GM12878 (cell line): ENCODE data around the gene SMIM22. TPM values are rescaled to one million over a fixed set of nuclear protein-coding genes. Genes with fewer than 3 reads are reported as not detected.
A peak's percentile ranks its signal among the peaks of the same experiment; 100 is the strongest.

Experiments used
- CTCF ChIP-seq, 3 experiments: IDR thresholded peaks in 2 of 3; conservative IDR thresholded peaks in 1 of 3; 2 replicates each; pipeline ENCODE4 v1.5.1; 2011; ENCODE audit warnings: low read depth in 3 of 3, low read length in 3 of 3, mild to moderate bottlenecking in 3 of 3, control low read depth in 2 of 3, moderate library complexity in 2 of 3, inconsistent platforms in 1 of 3, mixed read lengths in 1 of 3; ENCODE audit not compliant: control insufficient read depth in 2 of 3, insufficient read depth in 1 of 3; ENCODE audit errors: extremely low read depth in 1 of 3
- ELK1 ChIP-seq: IDR thresholded peaks from 2 replicates; pipeline ENCODE4 v1.6.1; 2012; ENCODE audit warnings: low read depth, low read length, improper control_type of control experiment
- FOXK2 ChIP-seq: fragments of 450-650 bp; IDR thresholded peaks from 2 replicates; pipeline ENCODE4 v1.6.1; 2017; ENCODE audit warnings: mild to moderate bottlenecking, moderate library complexity
- IRF4 ChIP-seq: IDR thresholded peaks from 2 replicates; pipeline ENCODE4 v1.6.1; 2011; ENCODE audit warnings: low read depth, low read length
- JUND ChIP-seq: IDR thresholded peaks from 2 replicates; pipeline ENCODE4 v1.6.1; 2012; ENCODE audit warnings: low read depth, mild to moderate bottlenecking, low read length, improper control_type of control experiment, moderate library complexity
- KAT2A ChIP-seq: conservative IDR thresholded peaks from 2 replicates; pipeline ENCODE4 v1.6.1; 2011; ENCODE audit warnings: low read depth, low read length; ENCODE audit not compliant: control insufficient read depth
- MAX ChIP-seq: IDR thresholded peaks from 2 replicates; pipeline ENCODE4 v1.6.1; 2012; ENCODE audit warnings: low read depth, low read length, improper control_type of control experiment
- SMAD1 ChIP-seq: fragments of 450-650 bp; IDR thresholded peaks from 2 replicates; pipeline ENCODE4 v1.6.1; 2018; ENCODE audit warnings: mild to moderate bottlenecking, low read depth; ENCODE audit not compliant: partially characterized antibody
- YBX1 ChIP-seq: fragments of 450-650 bp; IDR thresholded peaks from 2 replicates; pipeline ENCODE4 v1.6.1; 2016; ENCODE audit warnings: antibody characterized with exemption
- ZBTB33 ChIP-seq: fragments of 450-650 bp; IDR thresholded peaks from 2 replicates; pipeline ENCODE4 v1.6.1; 2017; ENCODE audit warnings: mild to moderate bottlenecking
- ZNF274 ChIP-seq: IDR thresholded peaks from one replicate; pipeline ENCODE4 v1.8.0; 2011; ENCODE audit not compliant: insufficient read length, insufficient read depth
- polyA plus RNA-seq, 11 experiments: library from polyadenylated mRNA; depleted of rRNA in 4 of 11; unstranded in 6 of 11; stranded (reverse) in 5 of 11; fragments of >200 nt; fragmentation: Nextera tagmentation in 4 of 11; fragmentation: Illumina TruSeq in 1 of 11; extraction: Ambion mirVana in 4 of 11; extraction: Trizol in 1 of 11; gene quantifications; 1 replicate in 1 of 11; 2 replicates in 10 of 11; pipeline versions ENCODE4 v1.2.1 to v1.2.3, GENCODE V29; 2011 to 2016; ENCODE audit warnings: inconsistent platforms in 2 of 11, missing spikeins in 2 of 11, low read depth in 1 of 11
- total RNA-seq, 4 experiments: library from RNA; depleted of rRNA in 3 of 4; stranded (reverse); fragments of >200 nt in 3 of 4; fragmentation: Illumina TruSeq in 1 of 4; extraction: Trizol in 1 of 4; gene quantifications; 2 replicates each; pipeline versions ENCODE4 v1.2.1 to v1.2.3, GENCODE V29; 2013 to 2021

Gene SMIM22
- total and polyA plus RNA-seq, 10 of the 15 experiments (the other 5 are each of a cell fraction or from before 2014, with no cell fraction given), result 0.83 TPM; not detected in 9

GRCh38 chr16:4768549-4769305 is 26.4 kb upstream of the SMIM22 start (continued):
- TF ChIP-seq ELK1 (no peak), KAT2A (no peak), ZBTB33 (no peak), SMAD1 (no peak), YBX1 (no peak), MAX (peak; percentile 49; the same call in 1 of the 2 replicates), CTCF (IDR thresholded peaks at IDR 0.05 in 2 of 3, conservative IDR thresholded peaks at IDR 0.05 in 1 of 3; ENCODE audit: control insufficient read depth in 2 of 3, extremely low read depth in 1 of 3, insufficient read depth in 1 of 3, low read depth in 3 of 3, low read length in 3 of 3) (no peak), IRF4 (no peak), ZNF274 (no peak), JUND (no peak), FOXK2 (no peak)
